Lower leg skin (tissue), 3 donors: ENCODE data around the gene CSKMT.

ENCODE experiments used
- POLR2A ChIP-seq, 2 donors: fragments of 450-650 bp; IDR thresholded peaks; one replicate each; pipeline ENCODE4 v1.6.1; 2016 to 2017; ENCODE audit warnings: antibody characterized with exemption in 2 of 2, mild to moderate bottlenecking in 1 of 2, moderate library complexity in 1 of 2
- TF ChIP-seq, protein P1 (sequence below), 3 donors: fragments of 450-650 bp; IDR thresholded peaks; one replicate each; pipeline ENCODE4 v1.5.1; 2016; ENCODE audit warnings: antibody characterized with exemption in 3 of 3, mild to moderate bottlenecking in 3 of 3, moderate library complexity in 2 of 3

DNA sequence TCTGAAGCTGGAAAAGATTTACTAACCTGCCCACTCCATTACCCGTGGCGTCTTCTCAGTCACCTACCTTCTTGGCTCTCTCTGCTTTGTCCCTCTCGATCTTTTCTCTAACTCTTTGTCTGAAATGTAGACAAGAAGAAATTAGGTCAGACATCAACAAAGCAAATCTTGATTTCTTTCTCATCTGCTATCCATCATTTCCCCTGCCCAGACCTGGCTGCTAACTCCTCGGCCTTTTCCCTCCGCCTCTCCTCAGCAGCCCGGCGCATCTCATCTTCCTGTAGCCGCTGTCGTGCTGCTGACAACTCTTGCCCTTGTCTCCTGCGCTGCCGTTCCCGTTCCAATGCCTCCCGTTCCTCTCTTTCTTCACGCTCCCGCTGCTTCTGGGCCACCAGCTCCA lies 12.6 kb downstream of the CSKMT start:
- TF ChIP-seq, protein P1, sequence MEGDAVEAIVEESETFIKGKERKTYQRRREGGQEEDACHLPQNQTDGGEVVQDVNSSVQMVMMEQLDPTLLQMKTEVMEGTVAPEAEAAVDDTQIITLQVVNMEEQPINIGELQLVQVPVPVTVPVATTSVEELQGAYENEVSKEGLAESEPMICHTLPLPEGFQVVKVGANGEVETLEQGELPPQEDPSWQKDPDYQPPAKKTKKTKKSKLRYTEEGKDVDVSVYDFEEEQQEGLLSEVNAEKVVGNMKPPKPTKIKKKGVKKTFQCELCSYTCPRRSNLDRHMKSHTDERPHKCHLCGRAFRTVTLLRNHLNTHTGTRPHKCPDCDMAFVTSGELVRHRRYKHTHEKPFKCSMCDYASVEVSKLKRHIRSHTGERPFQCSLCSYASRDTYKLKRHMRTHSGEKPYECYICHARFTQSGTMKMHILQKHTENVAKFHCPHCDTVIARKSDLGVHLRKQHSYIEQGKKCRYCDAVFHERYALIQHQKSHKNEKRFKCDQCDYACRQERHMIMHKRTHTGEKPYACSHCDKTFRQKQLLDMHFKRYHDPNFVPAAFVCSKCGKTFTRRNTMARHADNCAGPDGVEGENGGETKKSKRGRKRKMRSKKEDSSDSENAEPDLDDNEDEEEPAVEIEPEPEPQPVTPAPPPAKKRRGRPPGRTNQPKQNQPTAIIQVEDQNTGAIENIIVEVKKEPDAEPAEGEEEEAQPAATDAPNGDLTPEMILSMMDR (IDR thresholded peaks at IDR 0.05) = no peak
- TF ChIP-seq POLR2A (IDR thresholded peaks at IDR 0.05) = no peak
